GM21367 (cell line): Measurements from ENCODE around the gene JCHAIN.

Experiments used
- ATAC-seq: cut with Tn5 transposase; IDR thresholded peaks from one replicate; pipeline ENCODE4 v1.9.1; 2021; ENCODE audit not compliant: unreplicated experiment

The JCHAIN gene

DNA sequence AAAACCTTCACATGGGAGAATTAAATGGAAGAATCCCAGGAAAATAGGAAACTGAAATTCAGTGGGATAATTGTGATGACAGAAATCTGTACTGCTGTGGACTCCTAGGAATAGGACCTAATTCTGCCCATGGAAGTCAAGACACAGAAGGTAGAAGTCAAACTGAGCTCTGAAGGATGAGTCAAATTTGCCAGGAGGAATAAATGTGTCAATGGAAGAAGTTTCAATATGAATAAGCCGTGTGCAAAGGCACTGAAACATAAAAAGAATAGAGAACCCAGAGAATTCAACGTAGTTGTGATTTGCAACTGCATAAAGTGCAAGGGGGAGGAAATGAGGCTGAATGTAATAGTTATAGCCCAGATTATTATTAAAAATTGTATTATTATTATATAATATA is 26.1 kb downstream of the JCHAIN start:
- ATAC-seq: no peak

DNA sequence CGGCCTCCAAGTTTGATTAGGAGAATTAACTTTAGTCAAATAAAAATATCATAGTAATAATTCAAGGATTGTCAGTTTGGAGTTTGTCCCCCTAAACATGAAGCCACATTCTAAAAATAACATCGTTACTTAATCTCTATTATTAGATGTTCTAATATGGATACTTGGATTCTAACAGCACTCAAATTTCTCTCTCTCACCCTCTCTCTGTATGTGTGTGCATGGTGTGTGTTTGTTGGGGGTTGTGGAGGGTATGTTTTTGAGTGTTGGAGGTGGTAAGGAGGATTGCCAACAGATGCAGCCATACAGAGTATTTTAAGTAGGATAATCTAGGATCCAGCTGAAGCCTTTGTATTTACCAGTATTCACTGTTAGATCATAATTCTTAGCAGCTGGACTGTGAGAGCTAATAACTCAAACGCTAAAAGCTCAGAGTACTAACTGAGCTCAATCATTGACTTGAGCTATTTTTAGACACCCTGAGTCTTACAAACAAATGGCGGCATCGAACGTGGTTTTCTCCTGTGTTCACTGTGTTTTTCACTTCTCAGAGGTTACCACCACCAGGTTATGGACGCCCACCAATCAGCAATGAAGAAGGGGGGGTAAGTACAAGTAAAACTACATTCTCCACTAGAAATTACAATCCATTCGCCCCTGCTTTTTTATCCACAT is 28.9 kb downstream of the JCHAIN start:
- ATAC-seq: no peak

DNA sequence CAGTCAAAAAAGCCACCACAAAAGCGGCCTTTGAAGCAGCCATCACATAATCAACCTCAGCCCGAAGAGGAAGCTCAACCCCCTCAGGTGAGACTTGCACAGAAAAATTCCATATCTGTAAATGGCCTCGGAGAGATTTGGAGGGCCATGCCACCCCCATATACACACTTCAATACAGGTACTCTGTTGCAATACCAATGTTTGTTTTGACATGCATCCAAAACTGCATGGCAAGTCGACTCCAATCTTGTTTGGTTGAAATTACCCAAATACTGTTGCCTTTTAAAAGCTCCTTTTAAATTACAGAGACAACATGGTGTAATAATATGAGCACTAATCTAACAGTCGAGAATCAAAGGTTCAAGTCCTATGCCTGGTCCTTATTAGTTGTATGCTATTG is 31.8 kb downstream of the JCHAIN start:
- no peak for ATAC-seq

DNA sequence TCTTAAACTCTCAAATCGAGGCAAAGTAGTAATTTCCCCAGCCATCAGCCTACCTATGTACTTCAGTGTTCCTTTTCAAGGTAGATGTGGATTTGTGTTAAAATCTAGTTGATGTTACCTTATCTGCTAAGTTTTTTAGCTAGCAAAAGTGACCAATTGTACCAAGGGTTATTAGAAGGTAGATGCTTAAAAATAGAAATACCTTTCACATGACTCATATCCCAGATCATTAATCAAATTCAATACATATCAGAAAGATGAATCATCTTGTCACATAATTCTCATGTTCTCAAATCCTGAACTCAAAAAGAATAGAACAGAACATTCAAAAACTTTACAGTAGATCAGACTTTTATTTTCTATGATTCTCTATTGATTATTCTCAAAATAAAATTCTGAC is 34.3 kb downstream of the JCHAIN start:
- no peak for ATAC-seq

DNA sequence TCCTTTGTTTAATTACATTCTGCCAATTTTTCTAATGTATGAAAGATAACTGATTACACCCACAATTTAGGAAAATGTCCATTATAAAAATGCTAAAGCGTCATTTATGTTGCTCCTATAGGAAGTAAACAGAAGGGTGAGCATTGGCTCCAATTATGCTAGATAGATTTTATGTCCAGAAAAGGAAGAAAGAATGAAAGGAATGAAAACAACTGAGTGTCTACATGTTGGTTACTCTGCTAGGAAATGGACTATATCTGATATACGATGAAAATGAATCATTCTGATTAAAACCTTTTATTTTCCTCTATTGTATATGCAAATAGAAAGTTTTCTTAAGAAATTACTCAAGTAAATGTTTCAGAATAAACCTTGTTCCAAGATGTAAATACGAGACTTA is 36.1 kb downstream of the JCHAIN start:
- ATAC-seq: no peak

DNA sequence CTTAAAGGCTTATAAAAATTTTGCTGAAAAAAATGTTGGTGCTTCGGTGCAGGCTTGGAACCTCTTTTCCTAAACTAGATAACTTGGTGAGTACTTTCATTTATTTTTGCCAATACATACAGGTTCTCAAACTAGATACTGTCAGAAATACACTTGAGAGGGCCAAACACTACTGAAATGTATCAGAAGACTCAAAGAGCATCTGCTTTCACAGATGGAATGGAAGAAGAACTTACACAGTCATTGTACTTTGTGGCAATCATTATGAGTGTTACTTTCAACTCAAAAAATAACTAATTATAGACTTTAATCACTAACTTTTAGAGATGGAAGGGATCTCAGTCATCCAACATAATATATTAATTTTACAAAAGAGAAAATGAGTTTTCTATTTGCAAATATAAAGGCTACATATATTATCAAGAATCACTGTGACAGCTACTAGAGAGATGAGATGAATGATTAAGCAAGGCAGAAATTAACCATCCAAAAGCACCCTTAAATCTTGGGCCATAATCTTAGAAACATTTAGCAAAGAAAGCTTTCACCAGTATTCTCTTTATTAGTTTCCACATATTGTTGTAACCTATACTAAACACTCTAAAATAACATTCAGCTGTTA is 36.7 kb downstream of the JCHAIN start:
- ATAC-seq: no peak

DNA sequence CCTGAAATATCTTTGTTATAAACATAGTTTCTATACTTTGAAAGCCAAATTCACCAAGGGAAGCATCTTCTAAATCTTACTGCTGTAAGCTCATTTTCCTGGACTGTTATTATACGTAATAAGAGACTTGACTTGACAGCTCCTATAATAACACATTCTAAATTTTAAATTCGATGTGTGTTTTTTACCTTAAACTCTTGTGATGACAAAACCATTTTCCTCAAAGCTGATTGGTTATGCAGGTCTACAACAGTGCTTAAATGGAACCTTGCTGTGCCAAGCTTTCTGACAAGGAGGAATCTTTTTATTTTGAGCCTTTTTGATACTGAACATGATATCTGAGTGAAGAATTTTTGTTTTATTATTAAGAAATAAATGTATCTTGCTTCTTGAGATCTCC is 37.9 kb downstream of the JCHAIN start, which contains the start of gene ENAM:
ENAM (plus strand) TSS at position 301 of the 400 bp plus-strand sequence. CDS start 757 bp downstream, outside the sequence.
- no peak for ATAC-seq

DNA sequence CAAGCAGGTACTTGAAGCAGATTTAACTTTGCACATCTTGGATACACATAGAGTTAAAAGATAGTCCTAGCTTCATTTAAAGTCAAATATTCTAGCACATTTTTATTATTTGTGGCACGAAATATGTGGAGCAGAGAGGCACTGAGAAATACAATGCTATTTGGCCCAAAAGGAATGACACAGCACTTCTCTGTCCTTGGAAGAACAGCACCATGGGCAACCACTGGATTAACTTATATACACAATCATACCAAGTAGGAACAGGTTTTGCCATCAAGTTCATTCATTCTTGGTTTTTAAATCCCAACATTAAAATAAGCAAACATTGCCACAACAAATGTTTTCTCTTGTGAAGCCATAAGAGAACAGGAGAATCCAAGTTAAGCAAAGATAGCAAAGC is 38.7 kb downstream of the JCHAIN start:
- ATAC-seq: no peak

DNA sequence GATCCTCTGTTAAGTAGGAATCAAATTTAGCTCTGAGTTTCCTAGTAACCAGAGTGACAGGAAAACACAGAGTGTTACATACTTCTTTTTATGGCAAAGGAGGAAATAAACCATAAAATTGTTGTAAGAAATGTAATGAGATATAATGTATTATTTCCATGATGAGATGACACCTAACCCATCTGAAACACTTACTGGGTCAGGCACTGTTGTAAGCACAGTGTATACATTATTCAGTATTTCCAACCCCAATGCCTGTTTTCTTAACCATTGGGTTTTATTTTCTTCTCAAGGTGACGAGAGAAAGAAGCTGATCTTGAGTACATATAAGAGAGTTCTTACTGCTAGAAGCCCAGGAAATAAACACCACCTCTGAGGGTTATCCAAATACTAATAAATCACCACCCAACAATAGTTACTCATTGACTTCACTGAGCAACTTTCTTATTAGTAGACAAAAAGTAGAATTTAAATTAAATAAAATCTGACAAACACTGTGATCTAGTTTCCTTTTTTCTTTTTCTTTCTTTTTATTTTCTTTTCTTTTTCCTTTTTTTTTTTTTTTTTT is 42.0 kb downstream of the JCHAIN start:
- ATAC-seq: no peak

DNA sequence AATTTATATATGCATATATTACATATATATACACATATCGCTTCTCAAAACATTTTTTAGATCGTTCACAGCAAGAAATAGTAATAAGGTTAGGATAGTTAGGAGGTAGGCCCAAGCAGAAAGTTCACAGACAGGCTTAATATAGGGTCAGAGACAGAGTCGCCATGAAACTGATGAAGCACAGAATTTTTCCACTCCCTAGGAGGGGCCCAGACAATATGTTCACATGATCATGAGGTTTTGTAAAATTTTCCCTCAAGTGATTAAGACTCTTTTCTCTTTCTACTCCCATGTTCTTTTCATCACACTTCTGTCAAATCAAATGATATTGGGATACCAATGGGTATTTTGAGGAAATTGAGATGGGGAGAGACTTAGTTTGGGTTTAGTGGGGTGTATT is 43.0 kb downstream of the JCHAIN start:
- no peak for ATAC-seq

DNA sequence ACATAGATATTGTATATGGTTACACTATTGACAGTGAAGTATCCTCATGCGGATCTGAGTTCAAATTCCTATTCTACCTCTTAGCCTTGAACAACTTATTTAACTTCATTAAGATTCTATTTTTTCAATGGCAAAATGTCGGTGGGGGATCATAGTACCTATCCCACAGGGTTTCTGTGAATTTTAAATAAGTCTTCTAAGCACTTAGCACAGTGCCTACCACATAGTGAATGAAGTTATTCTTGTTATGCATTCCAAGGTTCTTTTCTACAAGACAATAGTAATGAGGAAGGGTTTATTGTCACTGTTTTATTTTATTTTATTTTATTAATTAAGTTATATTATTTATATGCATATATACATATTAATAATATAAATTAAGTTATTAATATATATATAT is 46.5 kb downstream of the JCHAIN start:
- ATAC-seq: no peak

DNA sequence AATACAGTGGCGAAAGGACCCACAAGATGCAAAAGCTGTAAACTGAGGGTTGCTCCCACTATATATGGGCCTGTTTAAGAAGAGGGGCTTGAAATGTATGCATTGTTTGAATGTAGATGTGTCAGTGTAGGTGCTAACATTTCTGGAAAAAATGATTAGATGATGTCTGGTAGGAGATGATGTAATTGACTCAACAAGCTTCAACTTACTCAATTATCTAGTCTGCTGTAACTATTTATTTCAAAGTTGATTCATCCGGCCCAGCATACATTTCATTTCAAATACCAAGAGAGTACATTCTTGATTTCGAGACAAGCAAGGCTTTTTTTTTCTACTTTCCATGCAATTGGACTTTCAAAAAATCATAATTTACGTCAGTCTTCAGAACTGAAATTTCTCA is 47.0 kb downstream of the JCHAIN start:
- ATAC-seq: no peak

DNA sequence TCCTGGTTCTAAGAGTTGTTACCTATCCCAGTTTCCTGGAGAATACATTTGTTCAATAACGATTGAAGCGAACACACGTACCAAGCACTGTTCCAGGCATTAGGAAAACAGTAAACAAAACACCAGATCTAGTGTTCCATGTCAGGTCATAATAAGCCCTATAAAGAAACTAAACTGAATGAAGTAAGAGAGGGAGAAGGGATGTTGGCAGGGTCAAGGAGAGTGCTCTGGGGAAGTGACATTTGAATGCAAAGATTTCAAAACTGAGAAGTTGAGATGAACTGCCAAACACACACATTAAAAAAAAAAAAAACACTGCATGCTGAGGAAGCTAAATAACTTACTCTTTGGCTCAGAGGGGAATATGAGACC is 52.1 kb downstream of the JCHAIN start:
- ATAC-seq: no peak

DNA sequence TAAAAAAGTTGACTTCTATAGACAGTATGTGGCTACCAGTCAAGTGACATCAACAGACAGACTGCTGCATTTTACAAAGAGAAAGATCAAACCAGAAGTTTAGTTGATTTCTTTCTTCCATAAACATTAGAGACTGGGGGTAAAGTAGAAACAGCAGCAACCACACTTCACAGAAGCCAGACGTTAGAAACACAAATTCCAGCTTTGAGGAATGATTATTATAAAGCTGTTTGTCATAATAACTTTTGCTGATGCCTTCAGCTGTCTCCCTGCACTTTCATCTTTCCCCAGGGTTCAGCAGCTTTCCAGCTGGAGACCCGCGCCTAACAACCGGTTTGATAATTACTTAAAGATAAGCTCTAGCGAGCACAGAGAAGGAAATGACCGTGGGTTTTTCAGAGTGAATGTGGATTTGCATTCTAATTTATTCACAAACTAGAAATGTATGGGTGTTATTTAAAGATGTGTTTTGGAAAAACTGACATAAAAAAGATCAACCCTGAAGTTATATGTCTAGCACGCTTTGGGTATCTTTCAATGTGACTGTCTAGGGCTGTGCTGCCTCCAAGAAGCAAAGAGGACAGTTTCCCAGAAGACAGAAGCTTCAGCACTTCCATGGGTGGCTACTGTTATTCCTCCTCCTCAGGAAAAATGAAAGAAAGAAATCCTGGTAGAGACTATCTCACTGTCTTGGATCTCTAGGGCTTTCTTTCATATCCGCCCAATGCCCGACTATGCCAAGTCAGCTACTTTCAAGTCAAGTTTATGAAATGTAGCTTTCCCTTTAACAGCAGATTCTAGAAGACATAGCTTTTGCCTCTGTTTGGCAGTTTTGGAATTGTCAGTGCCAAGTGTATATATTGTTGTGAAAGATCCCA is 52.8 kb downstream of the JCHAIN start:
- no peak for ATAC-seq

DNA sequence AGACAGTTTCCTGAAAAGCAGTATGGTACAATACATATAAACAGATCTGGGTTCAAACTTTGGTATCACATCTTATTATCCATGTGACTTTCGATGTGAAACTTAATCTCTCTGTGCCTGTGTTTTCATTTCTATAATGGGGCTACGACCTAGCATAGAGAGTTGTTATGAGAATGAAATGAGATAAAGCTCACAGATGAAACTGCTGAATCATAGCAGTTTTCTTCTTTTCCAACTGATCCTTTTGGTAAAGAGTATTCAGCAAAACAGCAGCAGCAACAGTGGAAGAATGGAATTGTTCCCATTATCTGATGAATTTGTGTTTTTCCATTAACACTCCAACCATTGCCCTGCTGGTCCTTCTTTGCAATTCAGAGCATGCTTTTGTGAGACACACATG is 58.0 kb downstream of the JCHAIN start:
- no peak for ATAC-seq

DNA sequence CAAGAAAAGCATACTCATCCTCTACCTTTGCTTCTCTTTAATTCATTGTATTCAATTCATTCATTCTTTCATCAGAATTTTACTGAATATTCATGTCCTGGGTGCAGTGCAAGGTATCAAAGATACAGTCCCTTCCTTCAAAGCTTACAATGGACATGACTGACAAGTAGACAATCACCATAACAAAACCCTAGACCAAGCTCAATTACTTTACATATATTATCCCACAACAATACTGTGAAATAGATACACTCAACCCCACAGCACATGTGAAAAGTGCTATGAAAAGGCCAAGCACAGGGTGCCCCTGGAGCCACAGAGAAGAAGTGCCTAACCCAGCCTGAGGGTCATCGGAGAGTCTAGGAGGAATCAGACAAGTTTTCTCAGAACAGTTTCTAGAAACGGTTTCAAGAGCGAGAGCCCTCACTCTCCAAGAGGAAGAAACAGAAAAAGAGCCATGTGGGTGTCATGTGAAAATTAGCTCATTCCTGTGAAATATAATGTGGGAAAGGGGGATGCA is 58.9 kb downstream of the JCHAIN start:
- no peak for ATAC-seq

DNA sequence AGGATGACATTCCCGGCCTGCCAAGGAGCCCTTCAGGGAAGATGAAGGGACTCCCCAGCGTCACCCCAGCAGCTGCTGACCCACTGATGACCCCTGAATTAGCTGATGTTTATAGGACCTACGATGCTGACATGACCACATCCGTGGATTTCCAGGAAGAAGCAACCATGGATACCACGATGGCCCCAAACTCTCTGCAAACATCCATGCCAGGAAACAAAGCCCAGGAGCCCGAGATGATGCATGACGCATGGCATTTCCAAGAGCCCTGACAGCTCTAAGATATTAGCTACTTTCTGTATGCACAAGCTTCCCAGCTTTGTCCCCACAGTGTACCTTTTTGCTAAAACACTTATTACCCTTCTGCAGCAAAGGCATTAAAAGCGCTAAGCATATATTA is 59.8 kb downstream of the JCHAIN start:
- no peak for ATAC-seq
